Measurements from ENCODE around the gene GRK3.
"Not testable (repeated sequence)": the region's sequence is repeated elsewhere in the genome, so short reads cannot be mapped to it uniquely, and the experiment has no call there.

GRK3 gene

GRCh38 chr22:25623851-25624250 lies 59.4 kb downstream of the GRK3 start:
- DNase-seq (ENCODE audit: low read depth, low spot score): no peak
- no peak overlapping the region for H3K27ac ChIP-seq

- H3K27ac ChIP-seq: no peak overlapping the region
- no peak for DNase-seq (ENCODE audit: low read depth, low spot score)
Observed at GRCh38 chr22:25624476-25624875, 60.0 kb downstream of the GRK3 start.

- not testable (repeated sequence) for H3K27ac ChIP-seq; DNase-seq (ENCODE audit: low read depth, low spot score)
Observed at GRCh38 chr22:25625747-25626623, 61.5 kb downstream of the GRK3 start.

- H3K27ac ChIP-seq: no peak overlapping the region
- no peak for DNase-seq (ENCODE audit: low read depth, low spot score)
Observed at GRCh38 chr22:25626624-25626990, 62.1 kb downstream of the GRK3 start.

- H3K27ac ChIP-seq: no peak overlapping the region
- DNase-seq (ENCODE audit: low read depth, low spot score): no peak
Observed at GRCh38 chr22:25627271-25627852, 62.9 kb downstream of the GRK3 start.

GRCh38 chr22:25628494-25628893 lies 64.0 kb downstream of the GRK3 start:
- no peak for DNase-seq (ENCODE audit: low read depth, low spot score)

GRCh38 chr22:25629613-25630012 lies 65.1 kb downstream of the GRK3 start:
- H3K27ac ChIP-seq: no peak overlapping the region
- no peak for DNase-seq (ENCODE audit: low read depth, low spot score)

More at GRCh38 chr22:25628494-25628893, 64.0 kb downstream of the GRK3 start:
- no peak overlapping the region for H3K27ac ChIP-seq

GRCh38 chr22:25630447-25630846 lies 66.0 kb downstream of the GRK3 start:
- H3K27ac ChIP-seq: no peak overlapping the region
- DNase-seq (ENCODE audit: low read depth, low spot score): no peak

- H3K27ac ChIP-seq: no peak overlapping the region
- DNase-seq (ENCODE audit: low read depth, low spot score): no peak
Observed at GRCh38 chr22:25636323-25636722, 71.8 kb downstream of the GRK3 start.

- no peak for DNase-seq (ENCODE audit: low read depth, low spot score)
Observed at GRCh38 chr22:25637032-25637431, 72.6 kb downstream of the GRK3 start.

GRCh38 chr22:25637672-25638071 lies 73.2 kb downstream of the GRK3 start:
- no peak overlapping the region for H3K27ac ChIP-seq
- DNase-seq (ENCODE audit: low read depth, low spot score): no peak

More at GRCh38 chr22:25637032-25637431, 72.6 kb downstream of the GRK3 start:
- no peak overlapping the region for H3K27ac ChIP-seq

- DNase-seq (ENCODE audit: low read depth, low spot score): no peak
- no peak overlapping the region for H3K27ac ChIP-seq
Observed at GRCh38 chr22:25638638-25639037, 74.2 kb downstream of the GRK3 start.

GRCh38 chr22:25641650-25642049 lies 77.2 kb downstream of the GRK3 start:
- no peak overlapping the region for H3K27ac ChIP-seq
- DNase-seq (ENCODE audit: low read depth, low spot score): no peak

GRCh38 chr22:25643232-25644000 lies 78.9 kb downstream of the GRK3 start:
- no peak overlapping the region for H3K27ac ChIP-seq
- no peak for DNase-seq (ENCODE audit: low read depth, low spot score)

- no peak overlapping the region for H3K27ac ChIP-seq
- DNase-seq (ENCODE audit: low read depth, low spot score): no peak
Observed at GRCh38 chr22:25644122-25644521, 79.6 kb downstream of the GRK3 start.

- no peak overlapping the region for H3K27ac ChIP-seq
- no peak for DNase-seq (ENCODE audit: low read depth, low spot score)
Observed at GRCh38 chr22:25645266-25645665, 80.8 kb downstream of the GRK3 start.

- peak; percentile 33 for DNase-seq (ENCODE audit: low read depth, low spot score)
- H3K27ac ChIP-seq: no peak overlapping the region
Observed at GRCh38 chr22:25645964-25646363, 81.5 kb downstream of the GRK3 start.

- no peak for DNase-seq (ENCODE audit: low read depth, low spot score)
- H3K27ac ChIP-seq: no peak overlapping the region
Observed at GRCh38 chr22:25650833-25651232, 86.4 kb downstream of the GRK3 start.

GRCh38 chr22:25651332-25652085 lies 87.0 kb downstream of the GRK3 start:
- H3K27ac ChIP-seq: no peak overlapping the region
- no peak for DNase-seq (ENCODE audit: low read depth, low spot score)

- no peak for DNase-seq (ENCODE audit: low read depth, low spot score)
- no peak overlapping the region for H3K27ac ChIP-seq
Observed at GRCh38 chr22:25654676-25655075, 90.2 kb downstream of the GRK3 start.
